Keratinocyte (primary cell): Measurements from ENCODE around the gene DIAPH3. TPM values are rescaled to one million over a fixed set of nuclear protein-coding genes. Genes with fewer than 3 reads are reported as not detected.
"Not testable (repeated sequence)": the region's sequence is repeated elsewhere in the genome, so short reads cannot be mapped to it uniquely, and the experiment has no call there.

Source experiments
- DNase-seq: peaks from one replicate; pipeline ENCODE4 v3.0.0-alpha.2; 2011; ENCODE audit warnings: low read depth, missing footprints, low spot score
- FAIRE-seq: peaks from 2 replicates; lab custom pipeline; 2011; peaks lifted over from hg19 to GRCh38; lab: Jason Lieb, UNC
- H2AFZ ChIP-seq: 2 replicates; pipeline ENCODE4 v1.6.0; 2012; ENCODE audit warnings: low read length, control low read depth, inconsistent platforms; ENCODE audit not compliant: control insufficient read depth
- H3K27ac ChIP-seq: 2 replicates; pipeline ENCODE4 v1.5.1; 2011; ENCODE audit warnings: low read length; ENCODE audit not compliant: control insufficient read depth, insufficient read depth
- H3K27me3 ChIP-seq: 3 replicates; pipeline ENCODE4 v1.6.0; 2011; ENCODE audit warnings: low read length; ENCODE audit not compliant: control insufficient read depth, insufficient read depth; ENCODE audit errors: extremely low read depth
- H3K36me3 ChIP-seq, 2 experiments: 2 replicates in 1 of 2; 3 replicates in 1 of 2; pipeline ENCODE4 v1.5.1; 2011; ENCODE audit warnings: low read length in 2 of 2, mild to moderate bottlenecking in 1 of 2; ENCODE audit not compliant: control insufficient read depth in 2 of 2, insufficient read depth in 2 of 2; ENCODE audit errors: extremely low read depth in 1 of 2
- H3K4me1 ChIP-seq: 3 replicates; pipeline ENCODE4 v1.5.1; 2011; ENCODE audit warnings: low read length; ENCODE audit not compliant: control insufficient read depth, insufficient read depth; ENCODE audit errors: extremely low read depth
- H3K4me2 ChIP-seq: 3 replicates; pipeline ENCODE4 v1.6.0; 2011; ENCODE audit warnings: low read depth, low read length; ENCODE audit not compliant: control insufficient read depth, insufficient read depth; ENCODE audit errors: extremely low read depth
- H3K4me3 ChIP-seq, 3 experiments: fragments of 200-600 bp in 1 of 3; sonication (generic) in 1 of 3; 2 replicates in 2 of 3; 3 replicates in 1 of 3; pipeline ENCODE4 v1.5.1; 2011 to 2016; ENCODE audit warnings: low read length in 3 of 3, mild to moderate bottlenecking in 3 of 3, control low read depth in 2 of 3, inconsistent platforms in 1 of 3, low read depth in 1 of 3, mixed read lengths in 1 of 3, mixed run types in 1 of 3, moderate library complexity in 1 of 3; ENCODE audit not compliant: control insufficient read depth in 2 of 3, insufficient read depth in 2 of 3; ENCODE audit errors: extremely low read depth in 1 of 3
- H3K79me2 ChIP-seq: 2 replicates; pipeline ENCODE4 v1.6.0; 2012; ENCODE audit warnings: low read length; ENCODE audit not compliant: control insufficient read depth, insufficient read depth
- H3K9ac ChIP-seq: 3 replicates; pipeline ENCODE4 v1.6.0; 2011; ENCODE audit warnings: low read length; ENCODE audit not compliant: control insufficient read depth, insufficient read depth; ENCODE audit errors: extremely low read depth
- H3K9me1 ChIP-seq: 3 replicates; pipeline ENCODE4 v1.6.0; 2011; ENCODE audit warnings: low read length; ENCODE audit not compliant: control insufficient read depth, insufficient read depth; ENCODE audit errors: extremely low read depth
- H3K9me3 ChIP-seq: 2 replicates; pipeline ENCODE4 v1.5.1; 2012; ENCODE audit warnings: low read depth, low read length; ENCODE audit not compliant: control insufficient read depth
- H4K20me1 ChIP-seq: 3 replicates; pipeline ENCODE4 v1.6.0; 2011; ENCODE audit warnings: low read length; ENCODE audit not compliant: control insufficient read depth, insufficient read depth; ENCODE audit errors: extremely low read depth
- CTCF ChIP-seq, 3 experiments: IDR thresholded peaks in 1 of 3; conservative IDR thresholded peaks in 1 of 3; optimal IDR thresholded peaks in 1 of 3; 2 replicates in 2 of 3; 3 replicates in 1 of 3; pipeline versions ENCODE3 to v1.5.1; 2011; ENCODE audit warnings: low read length in 3 of 3, mild to moderate bottlenecking in 3 of 3, moderate library complexity in 2 of 3, control low read depth in 1 of 3, inconsistent platforms in 1 of 3; ENCODE audit not compliant: insufficient read depth in 2 of 3; ENCODE audit errors: extremely low read depth in 1 of 3
- EZH2 ChIP-seq: IDR thresholded peaks from one replicate; pipeline ENCODE4 v1.6.1; 2012; ENCODE audit warnings: inconsistent platforms, mild to moderate bottlenecking, low read length, moderate library complexity
- dilution Hi-C: fragments of 300-500 bp; cut with MboI; formaldehyde crosslinking; loops from one replicate; pipeline ENCODE4 v1.7.0; 2020; ENCODE audit warnings: low sequenced_read_pairs; ENCODE audit not compliant: extremely low pct_ligation_motif_present
- polyA plus RNA-seq, 5 experiments: library from polyadenylated mRNA; depleted of rRNA in 3 of 5; stranded (reverse) in 3 of 5; stranded (forward) in 1 of 5; unstranded in 1 of 5; fragments of >200 nt; gene quantifications; 1 replicate in 1 of 5; 2 replicates in 3 of 5; 3 replicates in 1 of 5; pipeline versions ENCODE4 v1.2.1 to v1.2.3, GENCODE V29; 2011 to 2012; ENCODE audit warnings: missing spikeins in 2 of 5, low read depth in 1 of 5, low replicate concordance in 1 of 5

DIAPH3 gene
- polyA plus RNA-seq, 1 donor (not counting 4 experiments of a cell fraction or from before 2014, with no cell fraction given) = 9.0 TPM

GRCh38 chr13:60061737-60062136 is 102.0 kb downstream of the DIAPH3 start:
- H3K36me3 ChIP-seq = no peaks in the 10 kb centered on the region
- dilution Hi-C loops = no loop called here
- no peak overlapping the region for H3K9ac ChIP-seq
- no peak overlapping the region for H2AFZ ChIP-seq
- no peak overlapping the region for H3K27ac ChIP-seq
- no peak overlapping the region for H3K4me3 ChIP-seq
- FAIRE-seq (no peak), DNase-seq (no peak)
- H3K9me1 ChIP-seq = no peaks in the 10 kb centered on the region
- no peaks in the 10 kb centered on the region for H3K79me2 ChIP-seq
- H4K20me1 ChIP-seq = no peaks in the 10 kb centered on the region
- no peaks in the 10 kb centered on the region for H3K4me1 ChIP-seq
- H3K4me2 ChIP-seq = no peak overlapping the region
- no peaks in the 10 kb centered on the region for H3K27me3 ChIP-seq
- no peaks in the 10 kb centered on the region for H3K9me3 ChIP-seq
- TF ChIP-seq CTCF (optimal IDR thresholded peaks at IDR 0.05 in 1 of 3, IDR thresholded peaks at IDR 0.05 in 1 of 3, conservative IDR thresholded peaks at IDR 0.05 in 1 of 3; ENCODE audit: extremely low read depth in 1 of 3, insufficient read depth in 2 of 3, low read length in 3 of 3) (no peak), EZH2 (no peak)

- Histone ChIP-seq H3K4me3 (no peak overlapping the region), H3K9me1 (no peaks in the 10 kb centered on the region), H3K27me3 (no peaks in the 10 kb centered on the region), H4K20me1 (no peaks in the 10 kb centered on the region), H3K4me1 (no peaks in the 10 kb centered on the region), H3K79me2 (no peaks in the 10 kb centered on the region), H3K9me3 (no peaks in the 10 kb centered on the region), H2AFZ (no peak overlapping the region), H3K4me2 (no peak overlapping the region), H3K9ac (no peak overlapping the region), H3K27ac (no peak overlapping the region), H3K36me3 (no peaks in the 10 kb centered on the region)
- dilution Hi-C loops = no loop called here
- FAIRE-seq = no peak
- TF ChIP-seq CTCF (optimal IDR thresholded peaks at IDR 0.05 in 1 of 3, IDR thresholded peaks at IDR 0.05 in 1 of 3, conservative IDR thresholded peaks at IDR 0.05 in 1 of 3; ENCODE audit: extremely low read depth in 1 of 3, insufficient read depth in 2 of 3, low read length in 3 of 3) = no peak
- no peak for TF ChIP-seq EZH2
- DNase-seq = no peak
These were observed 111.9 kb downstream of the DIAPH3 start for GRCh38 chr13:60051754-60052285.

- H3K9me1 ChIP-seq, H4K20me1 ChIP-seq, H3K4me3 ChIP-seq, H3K9ac ChIP-seq, H3K27me3 ChIP-seq, H3K36me3 ChIP-seq, dilution Hi-C loops, H3K4me2 ChIP-seq, H3K79me2 ChIP-seq, FAIRE-seq, H3K27ac ChIP-seq, DNase-seq, H3K9me3 ChIP-seq, H3K4me1 ChIP-seq, H2AFZ ChIP-seq: not testable (repeated sequence)
These were observed 115.4 kb downstream of the DIAPH3 start for GRCh38 chr13:60048353-60048752.
